A673 (cell line): Measurements from ENCODE around the gene AMIGO3. TPM values are rescaled to one million over a fixed set of nuclear protein-coding genes. Genes with fewer than 3 reads are reported as not detected.

ENCODE experiments used
- BruUV-seq: library from RNA; stranded (reverse); fragments of 400-500 nt; replicated peaks from 2 replicates; lab custom pipeline; 2021; lab: Mats Ljungman, UMichigan
- CTCF ChIA-PET: fragments of 300-600 bp; sonication (Branson Sonifier 250); formaldehyde crosslinking; loops from one replicate; lab custom pipeline; 2022; ENCODE audit warnings: antibody characterized with exemption; lab: Charles Lee
- POLR2A ChIA-PET: fragments of 300-600 bp; sonication (Branson Sonifier 250); formaldehyde crosslinking; loops from one replicate; lab custom pipeline; 2022; ENCODE audit warnings: antibody characterized with exemption; ENCODE audit not compliant: low non-redundant PET; lab: Charles Lee
- DNase-seq: peaks from one replicate; pipeline ENCODE4 v3.0.0-alpha.2; 2015; ENCODE audit warnings: low spot score
- H3K27ac ChIP-seq: fragments of 200-600 bp; sonication (generic); 2 replicates; pipeline ENCODE4 v1.5.1; 2016; ENCODE audit warnings: mixed run types, low read depth, mild to moderate bottlenecking, mixed read lengths, antibody characterized with exemption, low read length; ENCODE audit not compliant: poor library complexity, severe bottlenecking
- H3K27me3 ChIP-seq: fragments of 200-600 bp; sonication (generic); replicated peaks from 2 replicates; pipeline ENCODE4 v1.6.1; 2017; ENCODE audit warnings: mixed run types, low read depth, mild to moderate bottlenecking, mixed read lengths, antibody characterized with exemption, low read length; ENCODE audit not compliant: insufficient read depth, poor library complexity
- H3K36me3 ChIP-seq: fragments of 200-600 bp; sonication (generic); 2 replicates; pipeline ENCODE4 v1.6.1; 2016; ENCODE audit warnings: mixed run types, mild to moderate bottlenecking, mixed read lengths, antibody characterized with exemption, low read length; ENCODE audit not compliant: insufficient read depth, poor library complexity, severe bottlenecking
- H3K4me1 ChIP-seq: fragments of 200-600 bp; sonication (generic); 2 replicates; pipeline ENCODE4 v1.6.1; 2017; ENCODE audit warnings: mixed run types, mild to moderate bottlenecking, mixed read lengths, antibody characterized with exemption, low read length; ENCODE audit not compliant: insufficient read depth, poor library complexity, severe bottlenecking
- H3K4me3 ChIP-seq: fragments of 200-600 bp; sonication (generic); 2 replicates; pipeline ENCODE4 v1.5.1; 2016; ENCODE audit warnings: low read depth, mixed run types, mild to moderate bottlenecking, mixed read lengths, low read length; ENCODE audit not compliant: poor library complexity, severe bottlenecking
- H3K9me3 ChIP-seq: fragments of 200-600 bp; sonication (generic); 2 replicates; pipeline ENCODE4 v1.6.1; 2016; ENCODE audit warnings: mixed run types, low read depth, mild to moderate bottlenecking, mixed read lengths, antibody characterized with exemption, low read length; ENCODE audit not compliant: poor library complexity, severe bottlenecking
- CTCF ChIP-seq: fragments of 300-800, 200-600 bp; sonication (generic); conservative IDR thresholded peaks from 2 replicates; pipeline ENCODE4 v1.5.1; 2017; ENCODE audit warnings: low read depth, mild to moderate bottlenecking, antibody characterized with exemption, low read length, moderate library complexity, mixed read lengths
- EZH2 ChIP-seq: fragments of 200-600 bp; sonication (generic); IDR thresholded peaks from 2 replicates; pipeline ENCODE4 v1.6.1; 2017; ENCODE audit warnings: borderline replicate concordance, low read depth, mild to moderate bottlenecking, mixed read lengths, antibody characterized with exemption, low read length; ENCODE audit not compliant: poor library complexity, severe bottlenecking
- intact Hi-C: fragments of 100-400 bp; cut with micrococcal nuclease; formaldehyde crosslinking; loops from one replicate; pipeline ENCODE4 v1.10.0; 2022; ENCODE audit not compliant: unreplicated experiment
- total RNA-seq: library from RNA; stranded (reverse); gene quantifications from 2 replicates; pipeline ENCODE4 v1.2.3, GENCODE V29; 2021

Gene AMIGO3
- total RNA-seq, 1 experiment from 2014 or later = not detected

- intact Hi-C loops = no loop called here
- Histone ChIP-seq H3K4me1 (no peaks in the 10 kb centered on the region), H3K4me3 (no peak overlapping the region), H3K9me3 (no peaks in the 10 kb centered on the region), H3K36me3 (no peaks in the 10 kb centered on the region), H3K27ac (no peak overlapping the region), H3K27me3 (no peaks in the 10 kb centered on the region)
- no TSS peak for BruUV-seq
- no peak for TF ChIP-seq CTCF
- TF ChIP-seq EZH2 = no peak
- ChIA-PET CTCF (no interaction called here), POLR2A (no interaction called here)
- no peak for DNase-seq
Measured at GRCh38 chr3:49759226-49759625, 39.7 kb upstream of the AMIGO3 start.

DNA sequence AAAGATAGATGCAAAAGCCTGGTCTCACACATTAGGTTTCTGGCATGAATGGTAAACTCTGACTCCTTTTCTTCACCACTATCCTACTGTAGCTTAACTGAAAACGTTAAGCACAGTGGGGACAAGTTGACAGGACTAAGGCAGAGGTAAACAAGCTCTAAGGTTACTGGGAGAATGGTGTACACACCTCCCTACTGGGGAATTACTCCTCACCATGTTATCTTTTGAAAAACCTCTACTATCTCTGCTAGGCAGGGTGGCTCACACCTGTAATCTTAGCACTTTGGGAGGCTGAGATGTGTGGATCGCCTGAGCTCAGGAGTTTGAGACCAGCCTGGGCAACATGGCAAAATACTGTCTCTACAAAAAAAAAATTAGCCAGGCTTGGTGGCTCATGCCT, 37.7 kb upstream of the AMIGO3 start:
- Histone ChIP-seq H3K36me3 (no peaks in the 10 kb centered on the region), H3K9me3 (no peaks in the 10 kb centered on the region), H3K4me3 (no peak overlapping the region), H3K4me1 (no peaks in the 10 kb centered on the region), H3K27ac (no peak overlapping the region), H3K27me3 (no peaks in the 10 kb centered on the region)
- no TSS peak for BruUV-seq
- TF ChIP-seq EZH2 = no peak
- TF ChIP-seq CTCF = no peak
- ChIA-PET POLR2A (no interaction called here), CTCF (no interaction called here)
- DNase-seq = no peak
- intact Hi-C loops = no loop called here

DNA sequence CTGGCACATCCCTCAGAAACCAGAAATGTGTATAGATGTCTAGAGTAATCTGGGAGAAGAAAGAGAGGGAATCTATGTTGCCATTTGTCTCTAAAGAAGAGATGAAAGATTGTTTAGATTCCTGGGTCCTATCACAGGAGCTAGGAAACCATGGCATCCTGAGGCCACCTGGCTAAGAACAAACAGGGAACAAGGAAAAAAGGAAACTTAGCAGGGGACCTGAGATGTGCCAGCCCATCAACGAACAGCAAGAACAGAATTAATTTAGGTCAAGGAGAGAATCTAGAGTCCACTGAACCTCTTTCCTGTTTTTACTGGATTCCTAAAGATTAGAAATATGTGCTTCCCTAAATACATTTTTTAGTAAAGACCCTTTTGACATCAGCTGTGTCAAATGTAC, 36.6 kb upstream of the AMIGO3 start:
- no peaks in the 10 kb centered on the region for H3K4me1 ChIP-seq
- no peaks in the 10 kb centered on the region for H3K27me3 ChIP-seq
- CTCF ChIA-PET = no interaction called here
- no peaks in the 10 kb centered on the region for H3K36me3 ChIP-seq
- TF ChIP-seq EZH2 (no peak), CTCF (no peak)
- POLR2A ChIA-PET = no interaction called here
- no TSS peak for BruUV-seq
- intact Hi-C loops = no loop called here
- no peak overlapping the region for H3K27ac ChIP-seq
- no peaks in the 10 kb centered on the region for H3K9me3 ChIP-seq
- DNase-seq = no peak
- no peak overlapping the region for H3K4me3 ChIP-seq
